Measurements from ENCODE around the gene INTS11. TPM values are rescaled to one million over a fixed set of nuclear protein-coding genes. Genes with fewer than 3 reads are reported as not detected.

Gene INTS11
- total and polyA plus RNA-seq, 4 donors = 39.8 to 206 (median 114) TPM

GRCh38 chr1:1351511-1352427 lies 27.3 kb upstream of the INTS11 start:
- Histone ChIP-seq H3K4me1 (ENCODE audit: control insufficient read depth, insufficient read depth, low read length) (peaks cover 59% of the 10 kb centered on the region), H3K36me3 (ENCODE audit: control insufficient read depth, insufficient read depth, low read length) (peaks cover 45% of the 10 kb centered on the region), H3K27me3 (ENCODE audit: control insufficient read depth, insufficient read depth, low read length) (peaks cover 14% of the 10 kb centered on the region), H3K27ac (ENCODE audit: low read depth, low read length) (peak overlapping the region; percentile 40), H3K4me3 (ENCODE audit: low read depth, low read length) (no peak overlapping the region), H3K9me3 (ENCODE audit: control insufficient read depth, insufficient read depth, low read length) (no peaks in the 10 kb centered on the region)
- WGBS (ENCODE audit: insufficient coverage) = 38% methylated on average over 27 of the region's 29 CpGs
- peak in 1 of 6 donors; percentile 41 for DNase-seq (ENCODE audit: low read depth in 4 of 6, low spot score in 6 of 6)

GRCh38 chr1:1349256-1350012 lies 25.0 kb upstream of the INTS11 start, which contains the start of gene DVL1:
Gene DVL1 (minus strand): TSS chr1:1349418. CDS start chr1:1349065, 353 bp downstream.
- H3K4me1 ChIP-seq (ENCODE audit: control insufficient read depth, insufficient read depth, low read length) = peaks cover 66% of the 10 kb centered on the region
- no peak within 1 kb of the TSS for H3K27ac ChIP-seq (ENCODE audit: low read depth, low read length)
- peak within 1 kb of the TSS; percentile 56 for H3K4me3 ChIP-seq (ENCODE audit: low read depth, low read length)
- under 1% methylated on average over 107 of the region's 122 CpGs for WGBS (ENCODE audit: insufficient coverage)
- peak in 4 of 6 donors; percentile 54 to 91 (median 71) for DNase-seq (ENCODE audit: low read depth in 4 of 6, low spot score in 6 of 6)
- no peaks in the 10 kb centered on the region for H3K9me3 ChIP-seq (ENCODE audit: control insufficient read depth, insufficient read depth, low read length)
- peaks cover 11% of the 10 kb centered on the region for H3K27me3 ChIP-seq (ENCODE audit: control insufficient read depth, insufficient read depth, low read length)
- H3K36me3 ChIP-seq (ENCODE audit: control insufficient read depth, insufficient read depth, low read length) = peaks cover 64% of the 10 kb centered on the region

- peaks cover 59% of the 10 kb centered on the region for H3K4me1 ChIP-seq (ENCODE audit: control insufficient read depth, insufficient read depth, low read length)
- DNase-seq (ENCODE audit: low read depth in 4 of 6, low spot score in 6 of 6) = peak in 2 of 6 donors; percentile 49 to 55
- no peaks in the 10 kb centered on the region for H3K9me3 ChIP-seq (ENCODE audit: control insufficient read depth, insufficient read depth, low read length)
- under 1% methylated on average over 109 of the region's 109 CpGs for WGBS (ENCODE audit: insufficient coverage)
- H3K4me3 ChIP-seq (ENCODE audit: low read depth, low read length) = peak overlapping the region; percentile 56
- H3K27ac ChIP-seq (ENCODE audit: low read depth, low read length) = no peak overlapping the region
- H3K36me3 ChIP-seq (ENCODE audit: control insufficient read depth, insufficient read depth, low read length) = peaks cover 64% of the 10 kb centered on the region
- H3K27me3 ChIP-seq (ENCODE audit: control insufficient read depth, insufficient read depth, low read length) = peaks cover 6% of the 10 kb centered on the region
Observed at GRCh38 chr1:1348420-1349255, 24.2 kb upstream of the INTS11 start.

- DNase-seq (ENCODE audit: low read depth in 4 of 6, low spot score in 6 of 6) = no peak
- Histone ChIP-seq H3K9me3 (ENCODE audit: control insufficient read depth, insufficient read depth, low read length) (no peaks in the 10 kb centered on the region), H3K4me3 (ENCODE audit: low read depth, low read length) (peak overlapping the region; percentile 56), H3K27me3 (ENCODE audit: control insufficient read depth, insufficient read depth, low read length) (no peaks in the 10 kb centered on the region), H3K4me1 (ENCODE audit: control insufficient read depth, insufficient read depth, low read length) (peaks cover 51% of the 10 kb centered on the region), H3K36me3 (ENCODE audit: control insufficient read depth, insufficient read depth, low read length) (peaks cover 64% of the 10 kb centered on the region), H3K27ac (ENCODE audit: low read depth, low read length) (no peak overlapping the region)
- WGBS (ENCODE audit: insufficient coverage) = 25% methylated on average over 22 of the region's 26 CpGs
Observed at GRCh38 chr1:1347663-1348419, 23.4 kb upstream of the INTS11 start.

- no peaks in the 10 kb centered on the region for H3K9me3 ChIP-seq (ENCODE audit: control insufficient read depth, insufficient read depth, low read length)
- peak overlapping the region; percentile 56 for H3K4me3 ChIP-seq (ENCODE audit: low read depth, low read length)
- H3K27ac ChIP-seq (ENCODE audit: low read depth, low read length) = no peak overlapping the region
- DNase-seq (ENCODE audit: low read depth in 4 of 6, low spot score in 6 of 6) = no peak
- WGBS (ENCODE audit: insufficient coverage) = 85% methylated on average over 9 of the region's 10 CpGs
- H3K4me1 ChIP-seq (ENCODE audit: control insufficient read depth, insufficient read depth, low read length) = peaks cover 44% of the 10 kb centered on the region
- no peaks in the 10 kb centered on the region for H3K27me3 ChIP-seq (ENCODE audit: control insufficient read depth, insufficient read depth, low read length)
- peaks cover 64% of the 10 kb centered on the region for H3K36me3 ChIP-seq (ENCODE audit: control insufficient read depth, insufficient read depth, low read length)
Observed at GRCh38 chr1:1347026-1347595, 22.7 kb upstream of the INTS11 start.

- no peaks in the 10 kb centered on the region for H3K9me3 ChIP-seq (ENCODE audit: control insufficient read depth, insufficient read depth, low read length)
- H3K36me3 ChIP-seq (ENCODE audit: control insufficient read depth, insufficient read depth, low read length) = peaks cover 64% of the 10 kb centered on the region
- no peak overlapping the region for H3K27ac ChIP-seq (ENCODE audit: low read depth, low read length)
- H3K27me3 ChIP-seq (ENCODE audit: control insufficient read depth, insufficient read depth, low read length) = no peaks in the 10 kb centered on the region
- DNase-seq (ENCODE audit: low read depth in 4 of 6, low spot score in 6 of 6) = no peak
- peaks cover 38% of the 10 kb centered on the region for H3K4me1 ChIP-seq (ENCODE audit: control insufficient read depth, insufficient read depth, low read length)
- 90% methylated on average over 10 of the region's 10 CpGs for WGBS (ENCODE audit: insufficient coverage)
- H3K4me3 ChIP-seq (ENCODE audit: low read depth, low read length) = no peak overlapping the region
Observed at GRCh38 chr1:1346501-1346890, 22.0 kb upstream of the INTS11 start.

- WGBS (ENCODE audit: insufficient coverage) = 63% methylated on average over 11 of the region's 12 CpGs
- Histone ChIP-seq H3K4me3 (ENCODE audit: low read depth, low read length) (no peak overlapping the region), H3K27ac (ENCODE audit: low read depth, low read length) (no peak overlapping the region), H3K27me3 (ENCODE audit: control insufficient read depth, insufficient read depth, low read length) (no peaks in the 10 kb centered on the region), H3K9me3 (ENCODE audit: control insufficient read depth, insufficient read depth, low read length) (no peaks in the 10 kb centered on the region), H3K36me3 (ENCODE audit: control insufficient read depth, insufficient read depth, low read length) (peaks cover 69% of the 10 kb centered on the region), H3K4me1 (ENCODE audit: control insufficient read depth, insufficient read depth, low read length) (peaks cover 34% of the 10 kb centered on the region)
- no peak for DNase-seq (ENCODE audit: low read depth in 4 of 6, low spot score in 6 of 6)
Observed at GRCh38 chr1:1345860-1346500, 21.5 kb upstream of the INTS11 start.

GRCh38 chr1:1345384-1345783 lies 20.9 kb upstream of the INTS11 start:
- Histone ChIP-seq H3K27me3 (ENCODE audit: control insufficient read depth, insufficient read depth, low read length) (no peaks in the 10 kb centered on the region), H3K4me1 (ENCODE audit: control insufficient read depth, insufficient read depth, low read length) (peaks cover 34% of the 10 kb centered on the region), H3K36me3 (ENCODE audit: control insufficient read depth, insufficient read depth, low read length) (peaks cover 75% of the 10 kb centered on the region), H3K27ac (ENCODE audit: low read depth, low read length) (no peak overlapping the region), H3K9me3 (ENCODE audit: control insufficient read depth, insufficient read depth, low read length) (no peaks in the 10 kb centered on the region), H3K4me3 (ENCODE audit: low read depth, low read length) (no peak overlapping the region)
- DNase-seq (ENCODE audit: low read depth in 4 of 6, low spot score in 6 of 6) = no peak
- WGBS (ENCODE audit: insufficient coverage) = 87% methylated on average over 16 of the region's 16 CpGs

Data from spinal cord (tissue), 10 donors.